Ovary (tissue), 3 donors: ENCODE results near the gene DOCK1.

Source experiments
- CTCF ChIP-seq, 3 donors: fragments of 450-650 bp in 2 of 3; fragments of 200-600 bp in 1 of 3; IDR thresholded peaks; one replicate each; pipeline versions ENCODE4 v1.5.1 to v1.8.0; 2016 to 2022; ENCODE audit warnings: antibody characterized with exemption in 3 of 3, mild to moderate bottlenecking in 1 of 3
- EP300 ChIP-seq: sonication (generic); formaldehyde crosslinking; IDR thresholded peaks from one replicate; pipeline ENCODE4 v1.6.1; 2017; ENCODE audit warnings: antibody characterized with exemption
- POLR2A ChIP-seq: fragments of 450-650 bp; IDR thresholded peaks from one replicate; pipeline ENCODE4 v1.6.1; 2017; ENCODE audit warnings: antibody characterized with exemption, mild to moderate bottlenecking, moderate library complexity
- donor health status: DM: no; HTN: no; CAD: no.

- TF ChIP-seq CTCF (IDR thresholded peaks at IDR 0.05), result no peak
- no peak for TF ChIP-seq POLR2A
- TF ChIP-seq EP300, result no peak
Measured at GRCh38 chr10:127243490-127244272, 338.5 kb downstream of the DOCK1 start.
